ENCODE results near the gene CACNA1C.

DNA sequence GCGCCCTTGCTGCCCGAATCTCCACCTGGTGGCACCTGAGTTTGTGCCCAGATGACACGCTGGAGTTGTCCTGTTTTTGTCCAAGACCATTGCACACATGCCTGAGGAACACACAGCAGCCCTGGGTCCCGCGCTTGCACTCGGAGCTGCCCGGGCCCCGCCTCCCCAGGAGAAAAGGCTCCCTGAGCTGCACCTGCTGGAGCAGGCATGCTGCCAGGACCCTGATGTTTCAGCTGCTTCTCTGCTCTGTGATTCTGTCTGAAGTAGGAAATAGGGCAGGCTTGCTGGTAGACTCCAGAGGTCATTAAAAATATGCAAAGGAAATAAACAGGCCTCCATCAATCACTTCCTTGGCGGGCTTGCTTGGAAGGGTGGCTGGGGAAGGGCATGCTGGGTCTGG, 271.6 kb downstream of the CACNA1C start:
- TF ChIP-seq, protein P1, sequence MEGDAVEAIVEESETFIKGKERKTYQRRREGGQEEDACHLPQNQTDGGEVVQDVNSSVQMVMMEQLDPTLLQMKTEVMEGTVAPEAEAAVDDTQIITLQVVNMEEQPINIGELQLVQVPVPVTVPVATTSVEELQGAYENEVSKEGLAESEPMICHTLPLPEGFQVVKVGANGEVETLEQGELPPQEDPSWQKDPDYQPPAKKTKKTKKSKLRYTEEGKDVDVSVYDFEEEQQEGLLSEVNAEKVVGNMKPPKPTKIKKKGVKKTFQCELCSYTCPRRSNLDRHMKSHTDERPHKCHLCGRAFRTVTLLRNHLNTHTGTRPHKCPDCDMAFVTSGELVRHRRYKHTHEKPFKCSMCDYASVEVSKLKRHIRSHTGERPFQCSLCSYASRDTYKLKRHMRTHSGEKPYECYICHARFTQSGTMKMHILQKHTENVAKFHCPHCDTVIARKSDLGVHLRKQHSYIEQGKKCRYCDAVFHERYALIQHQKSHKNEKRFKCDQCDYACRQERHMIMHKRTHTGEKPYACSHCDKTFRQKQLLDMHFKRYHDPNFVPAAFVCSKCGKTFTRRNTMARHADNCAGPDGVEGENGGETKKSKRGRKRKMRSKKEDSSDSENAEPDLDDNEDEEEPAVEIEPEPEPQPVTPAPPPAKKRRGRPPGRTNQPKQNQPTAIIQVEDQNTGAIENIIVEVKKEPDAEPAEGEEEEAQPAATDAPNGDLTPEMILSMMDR (IDR thresholded peaks at IDR 0.05) = no peak
- TF ChIP-seq EP300 (IDR thresholded peaks at IDR 0.05) = no peak
